ENCODE results near the gene RTL1.
A peak's percentile ranks its signal among the peaks of the same experiment; 100 is the strongest.

RTL1 gene

GRCh38 chr14:100882026-100882967, 21.2 kb downstream of the RTL1 start:
- DNase-seq (ENCODE audit: low spot score), result no peak

- no peak for DNase-seq (ENCODE audit: low spot score)
Measured at GRCh38 chr14:100881211-100882025, 22.1 kb downstream of the RTL1 start.

GRCh38 chr14:100880271-100881101, 23.0 kb downstream of the RTL1 start:
- DNase-seq (ENCODE audit: low spot score), result no peak

GRCh38 chr14:100879782-100880181, 23.7 kb downstream of the RTL1 start:
- DNase-seq (ENCODE audit: low spot score), result no peak

- DNase-seq (ENCODE audit: low spot score), result no peak
Measured at GRCh38 chr14:100879194-100879593, 24.3 kb downstream of the RTL1 start.

- DNase-seq (ENCODE audit: low spot score), result no peak
Measured at GRCh38 chr14:100878271-100879146, 25.0 kb downstream of the RTL1 start.

- DNase-seq (ENCODE audit: low spot score), result no peak
Measured at GRCh38 chr14:100875861-100876590, 27.5 kb downstream of the RTL1 start.

- DNase-seq (ENCODE audit: low spot score), result no peak
Measured at GRCh38 chr14:100875126-100875525, 28.4 kb downstream of the RTL1 start.

GRCh38 chr14:100874411-100875091, 29.0 kb downstream of the RTL1 start:
- DNase-seq (ENCODE audit: low spot score), result no peak

GRCh38 chr14:100874051-100874410, 29.5 kb downstream of the RTL1 start:
- DNase-seq (ENCODE audit: low spot score), result no peak

GRCh38 chr14:100873096-100873482, 30.4 kb downstream of the RTL1 start:
- DNase-seq (ENCODE audit: low spot score), result peak; percentile 19

- DNase-seq (ENCODE audit: low spot score), result no peak
Measured at GRCh38 chr14:100872259-100873095, 31.0 kb downstream of the RTL1 start.

- DNase-seq (ENCODE audit: low spot score), result peak; percentile 72
Measured at GRCh38 chr14:100871234-100872186, 32.0 kb downstream of the RTL1 start.

- DNase-seq (ENCODE audit: low spot score), result no peak
Measured at GRCh38 chr14:100868621-100869370, 34.7 kb downstream of the RTL1 start.

GRCh38 chr14:100867631-100868315, 35.7 kb downstream of the RTL1 start:
- no peak for DNase-seq (ENCODE audit: low spot score)
